ENCODE measurements around the gene ZNF341.
"Not testable (repeated sequence)": the region's sequence is repeated elsewhere in the genome, so short reads cannot be mapped to it uniquely, and the experiment has no call there.

Gene ZNF341

DNA sequence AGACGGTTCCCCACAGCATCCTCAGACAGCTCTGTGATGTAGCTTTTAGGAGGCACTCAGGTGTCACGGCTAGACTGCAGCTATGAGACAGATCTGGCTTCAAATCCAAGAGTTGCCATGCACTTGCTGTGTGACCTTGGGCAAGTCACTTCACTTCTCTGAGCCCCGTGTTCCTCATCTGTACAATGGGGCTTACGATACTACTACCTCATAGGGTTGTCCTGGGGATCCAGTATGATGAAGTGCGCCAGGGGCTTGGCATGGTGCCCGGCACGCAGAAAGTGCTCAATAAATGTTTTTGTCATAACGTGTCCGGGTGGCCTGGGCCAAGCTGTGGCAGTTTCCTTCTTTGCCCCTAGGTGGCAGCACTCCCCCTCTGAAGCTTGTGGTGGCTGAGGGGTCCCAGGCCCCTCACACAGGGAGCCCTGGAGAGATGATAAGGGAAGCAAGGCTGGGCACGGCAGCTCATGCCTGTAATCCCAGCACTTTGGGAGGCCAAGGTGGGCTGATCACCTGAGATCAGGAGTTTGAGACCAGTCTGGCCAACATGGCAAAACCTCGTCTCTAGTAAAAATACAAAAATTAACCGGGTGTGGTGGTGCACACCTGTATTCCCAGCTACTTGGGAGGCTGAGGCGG, 60.3 kb downstream of the ZNF341 start:
- H3K27ac ChIP-seq (ENCODE audit: poor library complexity, severe bottlenecking) = no peak overlapping the region
- DNase-seq (ENCODE audit: low spot score) (no peak), ATAC-seq (ENCODE audit: low read depth) (no peak)
- no peak overlapping the region for H3K4me3 ChIP-seq (ENCODE audit: severe bottlenecking)
- H3K4me1 ChIP-seq (ENCODE audit: insufficient read depth, poor library complexity, severe bottlenecking) = peaks cover 23% of the 10 kb centered on the region
- TF ChIP-seq, protein P1, sequence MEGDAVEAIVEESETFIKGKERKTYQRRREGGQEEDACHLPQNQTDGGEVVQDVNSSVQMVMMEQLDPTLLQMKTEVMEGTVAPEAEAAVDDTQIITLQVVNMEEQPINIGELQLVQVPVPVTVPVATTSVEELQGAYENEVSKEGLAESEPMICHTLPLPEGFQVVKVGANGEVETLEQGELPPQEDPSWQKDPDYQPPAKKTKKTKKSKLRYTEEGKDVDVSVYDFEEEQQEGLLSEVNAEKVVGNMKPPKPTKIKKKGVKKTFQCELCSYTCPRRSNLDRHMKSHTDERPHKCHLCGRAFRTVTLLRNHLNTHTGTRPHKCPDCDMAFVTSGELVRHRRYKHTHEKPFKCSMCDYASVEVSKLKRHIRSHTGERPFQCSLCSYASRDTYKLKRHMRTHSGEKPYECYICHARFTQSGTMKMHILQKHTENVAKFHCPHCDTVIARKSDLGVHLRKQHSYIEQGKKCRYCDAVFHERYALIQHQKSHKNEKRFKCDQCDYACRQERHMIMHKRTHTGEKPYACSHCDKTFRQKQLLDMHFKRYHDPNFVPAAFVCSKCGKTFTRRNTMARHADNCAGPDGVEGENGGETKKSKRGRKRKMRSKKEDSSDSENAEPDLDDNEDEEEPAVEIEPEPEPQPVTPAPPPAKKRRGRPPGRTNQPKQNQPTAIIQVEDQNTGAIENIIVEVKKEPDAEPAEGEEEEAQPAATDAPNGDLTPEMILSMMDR (IDR thresholded peaks at IDR 0.05; ENCODE audit: poor library complexity, severe bottlenecking) = peak; percentile 99
- no peaks in the 10 kb centered on the region for H3K9me3 ChIP-seq (ENCODE audit: severe bottlenecking)
- H3K27me3 ChIP-seq (ENCODE audit: insufficient read depth, poor library complexity, severe bottlenecking) = no peaks in the 10 kb centered on the region
- H3K36me3 ChIP-seq (ENCODE audit: low read depth) = no peaks in the 10 kb centered on the region

DNA sequence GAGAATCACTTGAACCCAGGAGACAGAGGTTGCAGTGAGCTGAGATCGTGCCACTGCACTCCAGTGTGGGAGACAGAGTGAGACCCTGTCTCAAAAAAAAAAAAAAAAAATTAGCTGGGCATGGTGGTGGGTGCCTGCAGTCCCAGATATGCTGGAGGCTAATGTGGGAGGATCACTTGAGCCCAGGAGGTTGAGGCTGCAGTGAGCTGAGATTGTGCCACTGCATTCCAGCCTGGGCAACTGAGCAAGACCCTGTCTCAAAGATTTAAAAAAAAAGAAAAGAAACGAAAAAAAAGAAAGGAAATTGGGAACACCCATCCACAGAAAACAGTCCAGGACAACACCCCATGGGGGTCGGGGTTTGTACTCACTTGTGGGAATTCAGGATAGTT, 60.8 kb downstream of the ZNF341 start:
- H3K9me3 ChIP-seq (ENCODE audit: severe bottlenecking); H3K27me3 ChIP-seq (ENCODE audit: insufficient read depth, poor library complexity, severe bottlenecking); DNase-seq (ENCODE audit: low spot score); H3K36me3 ChIP-seq (ENCODE audit: low read depth); H3K27ac ChIP-seq (ENCODE audit: poor library complexity, severe bottlenecking); H3K4me3 ChIP-seq (ENCODE audit: severe bottlenecking); ATAC-seq (ENCODE audit: low read depth): not testable (repeated sequence)
- H3K4me1 ChIP-seq (ENCODE audit: insufficient read depth, poor library complexity, severe bottlenecking) = peaks cover 23% of the 10 kb centered on the region

DNA sequence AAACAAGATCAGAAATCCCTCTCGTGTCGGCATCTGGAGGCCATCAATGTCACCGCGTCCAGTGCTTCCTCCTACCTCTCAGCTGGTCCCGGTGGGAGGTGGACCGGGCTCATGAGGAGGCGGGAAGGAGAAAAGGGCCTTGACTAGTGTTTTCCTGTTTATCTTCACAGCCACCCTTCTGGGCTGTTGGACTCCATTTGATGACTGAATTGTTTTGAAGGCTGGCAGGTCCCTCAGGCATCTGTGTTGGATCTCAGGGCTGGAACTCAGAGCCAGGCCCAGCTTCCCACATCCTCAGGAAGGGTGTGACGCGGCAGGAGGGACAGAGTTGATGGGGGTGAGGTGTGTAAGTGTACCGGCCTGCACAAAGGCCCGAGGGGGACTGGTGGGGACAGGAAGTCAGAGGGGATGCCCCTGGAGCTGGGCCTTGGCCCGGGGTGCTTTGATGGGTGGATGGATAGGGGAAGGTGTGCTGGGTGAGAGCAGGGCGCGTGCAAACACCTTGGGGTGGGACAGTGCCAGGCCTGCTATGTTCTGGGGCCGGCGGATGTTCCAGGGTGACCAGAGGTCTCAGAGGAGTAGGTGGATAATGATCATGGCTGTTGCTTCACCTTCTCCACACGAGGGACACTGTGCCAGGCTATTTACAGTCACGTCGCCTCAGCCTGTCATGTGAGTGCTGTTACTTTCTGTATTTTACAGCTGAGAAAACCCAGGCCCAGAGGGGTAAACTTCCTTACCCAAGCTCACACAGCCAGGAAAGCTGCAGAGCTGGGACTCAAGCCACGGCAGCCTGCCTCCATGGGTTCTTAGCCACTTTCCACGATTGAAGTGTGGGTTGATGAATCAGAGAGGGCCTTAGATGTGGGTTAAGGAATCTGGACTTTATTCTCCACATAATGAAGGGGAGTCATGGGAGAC, 61.5 kb downstream of the ZNF341 start:
- TF ChIP-seq, protein P1 (IDR thresholded peaks at IDR 0.05; ENCODE audit: poor library complexity, severe bottlenecking) = no peak
- no peak for DNase-seq (ENCODE audit: low spot score)
- Histone ChIP-seq H3K27ac (ENCODE audit: poor library complexity, severe bottlenecking) (no peak overlapping the region), H3K4me3 (ENCODE audit: severe bottlenecking) (no peak overlapping the region), H3K4me1 (ENCODE audit: insufficient read depth, poor library complexity, severe bottlenecking) (peaks cover 23% of the 10 kb centered on the region), H3K27me3 (ENCODE audit: insufficient read depth, poor library complexity, severe bottlenecking) (no peaks in the 10 kb centered on the region), H3K9me3 (ENCODE audit: severe bottlenecking) (no peaks in the 10 kb centered on the region), H3K36me3 (ENCODE audit: low read depth) (no peaks in the 10 kb centered on the region)
- ATAC-seq (ENCODE audit: low read depth) = no peak

DNA sequence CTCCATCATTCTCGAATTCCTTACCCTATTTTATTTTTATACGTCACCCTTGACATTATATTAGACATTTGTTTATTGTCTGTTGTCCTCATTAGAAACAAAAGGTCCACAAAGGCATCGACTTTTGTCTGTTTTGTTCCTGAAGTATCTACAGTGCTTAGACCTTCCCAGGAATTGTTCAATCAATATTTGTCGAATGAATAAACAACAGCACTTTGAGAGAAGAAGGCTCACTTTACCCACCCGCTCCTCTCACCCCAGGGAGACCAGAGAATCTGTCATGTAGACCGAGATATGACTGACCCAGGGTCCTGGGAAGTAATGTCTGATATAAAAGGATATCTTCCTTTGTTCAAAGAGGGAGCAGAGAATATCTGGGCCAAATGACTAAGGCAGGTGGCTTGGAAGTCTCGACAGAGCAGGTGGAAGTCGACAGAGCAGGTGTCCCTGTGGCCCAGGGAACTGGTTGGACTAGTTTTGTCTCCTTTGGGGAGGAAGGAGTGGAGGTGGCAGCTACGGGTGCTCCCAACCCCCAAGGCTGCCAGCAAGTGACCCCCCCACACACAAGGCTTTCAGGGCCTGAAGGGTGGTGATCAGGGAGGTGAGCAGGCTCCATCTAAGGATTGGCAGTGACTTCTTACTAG, 64.6 kb downstream of the ZNF341 start:
- Histone ChIP-seq H3K4me3 (ENCODE audit: severe bottlenecking) (no peak overlapping the region), H3K36me3 (ENCODE audit: low read depth) (no peaks in the 10 kb centered on the region), H3K27ac (ENCODE audit: poor library complexity, severe bottlenecking) (no peak overlapping the region), H3K4me1 (ENCODE audit: insufficient read depth, poor library complexity, severe bottlenecking) (peaks cover 8% of the 10 kb centered on the region), H3K27me3 (ENCODE audit: insufficient read depth, poor library complexity, severe bottlenecking) (no peaks in the 10 kb centered on the region), H3K9me3 (ENCODE audit: severe bottlenecking) (no peaks in the 10 kb centered on the region)
- TF ChIP-seq, protein P1 (IDR thresholded peaks at IDR 0.05; ENCODE audit: poor library complexity, severe bottlenecking) = no peak
- DNase-seq (ENCODE audit: low spot score) (no peak), ATAC-seq (ENCODE audit: low read depth) (peak; percentile 43)

DNA sequence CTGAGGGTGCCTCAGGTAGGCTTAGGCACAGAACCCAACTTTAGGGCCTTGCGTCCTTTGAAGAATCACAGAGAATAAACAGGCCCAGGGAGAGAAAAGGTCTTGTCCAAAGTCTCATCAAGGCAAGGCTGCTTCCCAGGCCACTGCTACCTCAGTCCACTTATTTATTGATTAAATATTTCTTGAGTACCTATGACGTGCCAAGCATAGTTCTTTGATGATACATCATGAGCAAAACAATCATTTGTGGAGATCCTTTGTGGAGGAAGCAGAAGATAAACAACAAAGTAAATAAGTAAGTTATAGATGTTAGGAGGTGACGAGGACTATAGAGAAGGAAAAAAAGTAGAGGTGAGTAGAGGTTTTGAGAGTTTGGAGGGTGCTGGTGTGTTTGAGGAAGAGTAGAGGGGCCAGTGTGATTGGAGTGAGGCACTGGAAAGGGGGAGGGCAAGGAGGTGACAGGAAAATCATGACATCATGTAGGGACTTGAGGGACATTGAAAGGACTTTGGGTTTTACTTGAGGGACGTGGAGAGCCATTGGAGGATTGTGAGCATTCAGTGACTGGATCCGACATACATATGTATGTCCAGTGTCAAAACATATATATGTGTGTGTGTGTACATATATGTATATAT, 65.2 kb downstream of the ZNF341 start:
- Histone ChIP-seq H3K4me1 (ENCODE audit: insufficient read depth, poor library complexity, severe bottlenecking) (peaks cover 8% of the 10 kb centered on the region), H3K27ac (ENCODE audit: poor library complexity, severe bottlenecking) (no peak overlapping the region)
- no peak for DNase-seq (ENCODE audit: low spot score)

More for the DNA sequence above, 65.2 kb downstream of the ZNF341 start:
- Histone ChIP-seq H3K36me3 (ENCODE audit: low read depth) (no peaks in the 10 kb centered on the region), H3K9me3 (ENCODE audit: severe bottlenecking) (no peaks in the 10 kb centered on the region), H3K4me3 (ENCODE audit: severe bottlenecking) (no peak overlapping the region), H3K27me3 (ENCODE audit: insufficient read depth, poor library complexity, severe bottlenecking) (no peaks in the 10 kb centered on the region)
- peak; percentile 26; the same call in 2 of the 3 replicates for ATAC-seq (ENCODE audit: low read depth)
- TF ChIP-seq, protein P1 (IDR thresholded peaks at IDR 0.05; ENCODE audit: poor library complexity, severe bottlenecking) = no peak

Measured in RWPE2 (cell line).